Neural cell (in vitro differentiated cells): Measurements from ENCODE around the gene ADNP2. TPM values are rescaled to one million over a fixed set of nuclear protein-coding genes. Genes with fewer than 3 reads are reported as not detected.

Source experiments
- H2AFZ ChIP-seq: fragments of 200-600, 300-800 bp; sonication (generic), shearing (Covaris generic); 2 replicates; pipeline ENCODE4 v1.6.0; 2014; ENCODE audit warnings: low read depth, mild to moderate bottlenecking, antibody characterized with exemption, low read length, moderate library complexity
- H3F3A ChIP-seq: fragments of 200-600 bp; shearing (Covaris generic); 2 replicates; pipeline ENCODE4 v1.6.1; 2016; ENCODE audit warnings: mild to moderate bottlenecking, moderate library complexity, mixed read lengths, antibody characterized with exemption, low read length; ENCODE audit not compliant: insufficient read depth, poor library complexity, severe bottlenecking
- H3K27ac ChIP-seq: fragments of 200-600, 300-800 bp; sonication (generic), shearing (Covaris generic); 2 replicates; pipeline ENCODE4 v1.5.1; 2014; ENCODE audit warnings: mild to moderate bottlenecking, low read length, moderate library complexity
- H3K27me3 ChIP-seq: fragments of 300-800, 200-600 bp; sonication (generic), shearing (Covaris generic); 2 replicates; pipeline ENCODE4 v1.6.0; 2014; ENCODE audit warnings: mild to moderate bottlenecking, low read depth, low read length, moderate library complexity; ENCODE audit not compliant: insufficient read depth
- H3K36me3 ChIP-seq: fragments of 300-800, 200-600 bp; sonication (generic), shearing (Covaris generic); 2 replicates; pipeline ENCODE4 v1.5.1; 2014; ENCODE audit warnings: mild to moderate bottlenecking, antibody characterized with exemption, low read length, moderate library complexity; ENCODE audit not compliant: insufficient read depth
- H3K4me2 ChIP-seq: fragments of 300-800, 200-600 bp; sonication (generic), shearing (Covaris generic); 2 replicates; pipeline ENCODE4 v1.6.0; 2014; ENCODE audit warnings: mild to moderate bottlenecking, low read length
- H3K4me3 ChIP-seq: fragments of 300-800, 200-600 bp; sonication (generic), shearing (Covaris generic); 2 replicates; pipeline ENCODE4 v1.5.1; 2014; ENCODE audit warnings: mild to moderate bottlenecking, low read length, moderate library complexity
- H3K79me2 ChIP-seq: fragments of 200-600 bp; shearing (Covaris generic); replicated peaks from 2 replicates; pipeline ENCODE4 v1.6.0; 2014; ENCODE audit warnings: mild to moderate bottlenecking, low read length, moderate library complexity; ENCODE audit not compliant: insufficient read depth
- H3K9ac ChIP-seq: fragments of 300-800, 200-600 bp; sonication (generic), shearing (Covaris generic); 2 replicates; pipeline ENCODE4 v1.6.1; 2016; ENCODE audit warnings: mild to moderate bottlenecking, low read length, mixed read lengths
- H3K9me2 ChIP-seq: fragments of 200-600 bp; shearing (Covaris generic); 2 replicates; pipeline ENCODE4 v1.6.1; 2016; ENCODE audit warnings: mild to moderate bottlenecking, low read length, mixed read lengths; ENCODE audit not compliant: insufficient read depth
- H3K9me3 ChIP-seq: fragments of 200-600, 300-800 bp; sonication (generic), shearing (Covaris generic); 2 replicates; pipeline ENCODE4 v1.6.1; 2016; ENCODE audit warnings: mild to moderate bottlenecking, mixed run types, low read length, moderate library complexity, mixed read lengths
- H4K20me1 ChIP-seq: fragments of 200-600 bp; shearing (Covaris generic); 2 replicates; pipeline ENCODE4 v1.6.1; 2016; ENCODE audit warnings: mild to moderate bottlenecking, mixed run types; ENCODE audit not compliant: insufficient read depth
- EP300 ChIP-seq: fragments of 450-650 bp; conservative IDR thresholded peaks from 2 replicates; pipeline ENCODE4 v1.6.1; 2014; ENCODE audit warnings: antibody characterized with exemption, mild to moderate bottlenecking, moderate library complexity; ENCODE audit not compliant: poor library complexity, severe bottlenecking
- EZH2 ChIP-seq: fragments of 200-600, 300-800 bp; shearing (Covaris generic), sonication (generic); IDR thresholded peaks from 2 replicates; pipeline ENCODE4 v1.6.1; 2014; ENCODE audit warnings: antibody characterized with exemption, low read length, borderline replicate concordance, mild to moderate bottlenecking; ENCODE audit not compliant: insufficient read depth, poor library complexity, severe bottlenecking
- MXI1 ChIP-seq: fragments of 450-650 bp; conservative IDR thresholded peaks from 2 replicates; pipeline ENCODE4 v1.6.1; 2014; ENCODE audit warnings: antibody characterized with exemption, mild to moderate bottlenecking; ENCODE audit not compliant: poor library complexity, severe bottlenecking
- POLR2AphosphoS5 ChIP-seq: IDR thresholded peaks from 2 replicates; pipeline ENCODE4 v1.6.1; 2012
- RAD21 ChIP-seq: fragments of 450-650 bp; conservative IDR thresholded peaks from 2 replicates; pipeline ENCODE4 v1.6.1; 2014; ENCODE audit warnings: antibody characterized with exemption, mild to moderate bottlenecking, moderate library complexity
- SMC3 ChIP-seq: fragments of 450-650 bp; conservative IDR thresholded peaks from 2 replicates; pipeline ENCODE4 v1.6.1; 2014; ENCODE audit warnings: antibody characterized with exemption, mild to moderate bottlenecking, moderate library complexity; ENCODE audit not compliant: poor library complexity
- TAF1 ChIP-seq: IDR thresholded peaks from 2 replicates; pipeline ENCODE4 v1.6.1; 2012; ENCODE audit warnings: low read depth
- polyA plus RNA-seq: library from polyadenylated mRNA; depleted of rRNA; stranded (reverse); fragments of >200 nt; gene quantifications from 2 replicates; pipeline ENCODE4 v1.2.3, GENCODE V29; 2014
- TF ChIP-seq, protein P1 (sequence below): IDR thresholded peaks from 2 replicates; pipeline ENCODE4 v1.6.1; 2012; ENCODE audit warnings: borderline replicate concordance
- TF ChIP-seq, protein P2 (sequence below): fragments of 450-650 bp; IDR thresholded peaks from 2 replicates; pipeline ENCODE4 v1.5.1; 2014; ENCODE audit warnings: antibody characterized with exemption, mild to moderate bottlenecking, moderate library complexity; ENCODE audit not compliant: poor library complexity, severe bottlenecking

Gene ADNP2
- polyA plus RNA-seq, 1 donor from 2014 or later, result 16.9 TPM

DNA sequence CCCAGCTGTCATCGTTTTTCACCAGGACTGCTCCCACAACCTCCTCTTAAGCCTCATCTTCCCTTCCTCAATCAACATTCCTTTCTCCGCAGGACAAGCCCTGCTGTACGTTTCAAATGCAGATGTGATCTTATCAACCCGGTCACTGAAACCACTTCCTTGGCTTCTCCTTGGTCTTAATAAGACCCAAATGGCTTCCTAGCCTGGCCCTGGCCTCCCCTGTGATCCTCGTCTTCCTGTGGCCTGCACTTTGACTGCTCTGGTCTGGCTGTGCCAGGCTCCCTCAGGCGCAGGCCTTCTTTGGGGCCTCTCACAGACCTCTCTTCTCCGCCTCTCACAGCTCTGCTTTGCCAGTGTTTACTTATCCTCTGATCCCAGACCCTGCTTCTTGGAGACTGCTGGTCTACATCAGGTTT lies 4.7 kb upstream of the ADNP2 start:
- H3K9me2 ChIP-seq, result no peaks in the 10 kb centered on the region
- no peak overlapping the region for H3K9ac ChIP-seq
- H2AFZ ChIP-seq, result no peak overlapping the region
- no peaks in the 10 kb centered on the region for H4K20me1 ChIP-seq
- H3K36me3 ChIP-seq, result no peaks in the 10 kb centered on the region
- H3K27ac ChIP-seq, result no peak overlapping the region
- no peaks in the 10 kb centered on the region for H3K79me2 ChIP-seq
- H3K4me2 ChIP-seq, result no peak overlapping the region
- H3K4me3 ChIP-seq, result no peak overlapping the region
- no peaks in the 10 kb centered on the region for H3K9me3 ChIP-seq
- H3F3A ChIP-seq, result no peaks in the 10 kb centered on the region
- H3K27me3 ChIP-seq, result no peaks in the 10 kb centered on the region
- TF ChIP-seq RAD21 (no peak), TAF1 (no peak), EZH2 (no peak), MXI1 (no peak), SMC3 (no peak), EP300 (no peak), POLR2AphosphoS5 (no peak)
- TF ChIP-seq, protein P1, sequence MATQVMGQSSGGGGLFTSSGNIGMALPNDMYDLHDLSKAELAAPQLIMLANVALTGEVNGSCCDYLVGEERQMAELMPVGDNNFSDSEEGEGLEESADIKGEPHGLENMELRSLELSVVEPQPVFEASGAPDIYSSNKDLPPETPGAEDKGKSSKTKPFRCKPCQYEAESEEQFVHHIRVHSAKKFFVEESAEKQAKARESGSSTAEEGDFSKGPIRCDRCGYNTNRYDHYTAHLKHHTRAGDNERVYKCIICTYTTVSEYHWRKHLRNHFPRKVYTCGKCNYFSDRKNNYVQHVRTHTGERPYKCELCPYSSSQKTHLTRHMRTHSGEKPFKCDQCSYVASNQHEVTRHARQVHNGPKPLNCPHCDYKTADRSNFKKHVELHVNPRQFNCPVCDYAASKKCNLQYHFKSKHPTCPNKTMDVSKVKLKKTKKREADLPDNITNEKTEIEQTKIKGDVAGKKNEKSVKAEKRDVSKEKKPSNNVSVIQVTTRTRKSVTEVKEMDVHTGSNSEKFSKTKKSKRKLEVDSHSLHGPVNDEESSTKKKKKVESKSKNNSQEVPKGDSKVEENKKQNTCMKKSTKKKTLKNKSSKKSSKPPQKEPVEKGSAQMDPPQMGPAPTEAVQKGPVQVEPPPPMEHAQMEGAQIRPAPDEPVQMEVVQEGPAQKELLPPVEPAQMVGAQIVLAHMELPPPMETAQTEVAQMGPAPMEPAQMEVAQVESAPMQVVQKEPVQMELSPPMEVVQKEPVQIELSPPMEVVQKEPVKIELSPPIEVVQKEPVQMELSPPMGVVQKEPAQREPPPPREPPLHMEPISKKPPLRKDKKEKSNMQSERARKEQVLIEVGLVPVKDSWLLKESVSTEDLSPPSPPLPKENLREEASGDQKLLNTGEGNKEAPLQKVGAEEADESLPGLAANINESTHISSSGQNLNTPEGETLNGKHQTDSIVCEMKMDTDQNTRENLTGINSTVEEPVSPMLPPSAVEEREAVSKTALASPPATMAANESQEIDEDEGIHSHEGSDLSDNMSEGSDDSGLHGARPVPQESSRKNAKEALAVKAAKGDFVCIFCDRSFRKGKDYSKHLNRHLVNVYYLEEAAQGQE, result no peak
- TF ChIP-seq, protein P2, sequence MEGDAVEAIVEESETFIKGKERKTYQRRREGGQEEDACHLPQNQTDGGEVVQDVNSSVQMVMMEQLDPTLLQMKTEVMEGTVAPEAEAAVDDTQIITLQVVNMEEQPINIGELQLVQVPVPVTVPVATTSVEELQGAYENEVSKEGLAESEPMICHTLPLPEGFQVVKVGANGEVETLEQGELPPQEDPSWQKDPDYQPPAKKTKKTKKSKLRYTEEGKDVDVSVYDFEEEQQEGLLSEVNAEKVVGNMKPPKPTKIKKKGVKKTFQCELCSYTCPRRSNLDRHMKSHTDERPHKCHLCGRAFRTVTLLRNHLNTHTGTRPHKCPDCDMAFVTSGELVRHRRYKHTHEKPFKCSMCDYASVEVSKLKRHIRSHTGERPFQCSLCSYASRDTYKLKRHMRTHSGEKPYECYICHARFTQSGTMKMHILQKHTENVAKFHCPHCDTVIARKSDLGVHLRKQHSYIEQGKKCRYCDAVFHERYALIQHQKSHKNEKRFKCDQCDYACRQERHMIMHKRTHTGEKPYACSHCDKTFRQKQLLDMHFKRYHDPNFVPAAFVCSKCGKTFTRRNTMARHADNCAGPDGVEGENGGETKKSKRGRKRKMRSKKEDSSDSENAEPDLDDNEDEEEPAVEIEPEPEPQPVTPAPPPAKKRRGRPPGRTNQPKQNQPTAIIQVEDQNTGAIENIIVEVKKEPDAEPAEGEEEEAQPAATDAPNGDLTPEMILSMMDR, result no peak

GRCh38 chr18:80105369-80106167 lies 3.5 kb upstream of the ADNP2 start:
- H2AFZ ChIP-seq, result no peak overlapping the region
- H3K4me2 ChIP-seq, result no peak overlapping the region
- H3F3A ChIP-seq, result no peaks in the 10 kb centered on the region
- TF ChIP-seq MXI1, result no peak
- TF ChIP-seq EP300, result no peak
- no peak overlapping the region for H3K9ac ChIP-seq
- H3K4me3 ChIP-seq, result no peak overlapping the region
- H4K20me1 ChIP-seq, result no peaks in the 10 kb centered on the region
- no peak overlapping the region for H3K27ac ChIP-seq
- no peaks in the 10 kb centered on the region for H3K79me2 ChIP-seq
- H3K9me3 ChIP-seq, result no peaks in the 10 kb centered on the region
- no peaks in the 10 kb centered on the region for H3K27me3 ChIP-seq
- no peaks in the 10 kb centered on the region for H3K36me3 ChIP-seq
- H3K9me2 ChIP-seq, result no peaks in the 10 kb centered on the region
